ENCODE results near the gene UGDH. TPM values are rescaled to one million over a fixed set of nuclear protein-coding genes. Genes with fewer than 3 reads are reported as not detected.

The UGDH gene
- total and polyA plus RNA-seq, 2 donors (not counting 3 experiments of a cell fraction or from before 2014, with no cell fraction given) = 41.3 to 62.1 TPM

DNA sequence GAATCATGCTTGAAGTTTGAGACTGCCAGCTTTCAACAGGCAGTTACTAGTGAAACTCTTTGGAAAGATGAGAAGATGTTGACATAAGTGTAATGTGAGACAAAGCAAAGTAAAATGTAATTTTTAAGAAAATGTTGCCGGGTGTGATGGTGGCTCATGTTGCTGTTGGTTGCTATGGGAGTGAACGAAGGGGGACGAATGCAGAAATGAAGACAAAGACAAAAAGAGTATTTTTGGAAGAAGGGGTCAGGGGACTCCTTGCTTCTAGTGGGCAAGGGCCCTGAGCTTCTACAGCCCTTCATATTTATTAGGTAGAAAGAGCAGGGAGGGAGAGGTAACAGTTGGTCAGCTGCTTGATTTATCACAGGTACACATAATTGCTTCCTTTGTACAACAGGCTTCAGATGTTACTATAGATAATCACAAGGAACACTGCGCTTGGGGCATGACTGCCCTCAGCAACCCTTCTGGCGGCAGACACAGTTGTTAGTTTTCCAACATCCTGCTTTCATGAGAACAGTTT, 11.9 kb upstream of the UGDH start:
- Histone ChIP-seq H3K27me3 (ENCODE audit: control insufficient read depth in 2 of 2, insufficient read depth in 2 of 2, low read length in 2 of 2) (no peaks in the 10 kb centered on the region), H3K79me2 (ENCODE audit: control insufficient read depth, insufficient read depth, low read length) (no peaks in the 10 kb centered on the region), H2AFZ (ENCODE audit: low read depth, low read length) (no peak overlapping the region), H3K4me1 (ENCODE audit: control insufficient read depth, extremely low read depth, insufficient read depth, low read length) (no peaks in the 10 kb centered on the region), H3K4me3 (replicated peaks in 1 of 3; ENCODE audit: insufficient read depth in 1 of 3, low read depth in 1 of 3, low read length in 3 of 3) (no peak overlapping the region), H3K27ac (ENCODE audit: insufficient read depth, low read depth, low read length) (no peak overlapping the region), H3K36me3 (ENCODE audit: control insufficient read depth in 2 of 2, extremely low read depth in 1 of 2, insufficient read depth in 2 of 2, low read length in 2 of 2) (no peaks in the 10 kb centered on the region), H3K9me3 (replicated peaks; ENCODE audit: control insufficient read depth, insufficient read depth, low read length) (no peaks in the 10 kb centered on the region), H3K9me1 (replicated peaks; ENCODE audit: control insufficient read depth, extremely low read depth, insufficient read depth, low read length) (no peaks in the 10 kb centered on the region), H4K20me1 (replicated peaks; ENCODE audit: control insufficient read depth, extremely low read depth, insufficient read depth, low read length) (no peaks in the 10 kb centered on the region), H3K9ac (replicated peaks; ENCODE audit: extremely low read depth, insufficient read depth, low read length) (no peak overlapping the region), H3K4me2 (ENCODE audit: insufficient read depth, low read length) (no peak overlapping the region)
- TF ChIP-seq, protein P1, sequence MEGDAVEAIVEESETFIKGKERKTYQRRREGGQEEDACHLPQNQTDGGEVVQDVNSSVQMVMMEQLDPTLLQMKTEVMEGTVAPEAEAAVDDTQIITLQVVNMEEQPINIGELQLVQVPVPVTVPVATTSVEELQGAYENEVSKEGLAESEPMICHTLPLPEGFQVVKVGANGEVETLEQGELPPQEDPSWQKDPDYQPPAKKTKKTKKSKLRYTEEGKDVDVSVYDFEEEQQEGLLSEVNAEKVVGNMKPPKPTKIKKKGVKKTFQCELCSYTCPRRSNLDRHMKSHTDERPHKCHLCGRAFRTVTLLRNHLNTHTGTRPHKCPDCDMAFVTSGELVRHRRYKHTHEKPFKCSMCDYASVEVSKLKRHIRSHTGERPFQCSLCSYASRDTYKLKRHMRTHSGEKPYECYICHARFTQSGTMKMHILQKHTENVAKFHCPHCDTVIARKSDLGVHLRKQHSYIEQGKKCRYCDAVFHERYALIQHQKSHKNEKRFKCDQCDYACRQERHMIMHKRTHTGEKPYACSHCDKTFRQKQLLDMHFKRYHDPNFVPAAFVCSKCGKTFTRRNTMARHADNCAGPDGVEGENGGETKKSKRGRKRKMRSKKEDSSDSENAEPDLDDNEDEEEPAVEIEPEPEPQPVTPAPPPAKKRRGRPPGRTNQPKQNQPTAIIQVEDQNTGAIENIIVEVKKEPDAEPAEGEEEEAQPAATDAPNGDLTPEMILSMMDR (IDR thresholded peaks at IDR 0.05; ENCODE audit: extremely low read depth in 1 of 2, insufficient read depth in 1 of 2, low read depth in 1 of 2, low read length in 2 of 2) = no peak
- TF ChIP-seq JUN (IDR thresholded peaks at IDR 0.05; ENCODE audit: borderline replicate concordance, insufficient read depth, insufficient read length, low read depth) (no peak), GATA2 (IDR thresholded peaks at IDR 0.05; ENCODE audit: insufficient read depth, insufficient read length, low read depth, low read length) (no peak), POLR2AphosphoS5 (IDR thresholded peaks at IDR 0.05; ENCODE audit: insufficient read depth, low read depth, low read length) (no peak), MYC (IDR thresholded peaks at IDR 0.05; ENCODE audit: low read depth, low read length) (no peak), FOS (IDR thresholded peaks at IDR 0.05; ENCODE audit: borderline replicate concordance, insufficient read depth, low read length) (no peak), POLR2A (IDR thresholded peaks at IDR 0.05; ENCODE audit: low read depth, low read length) (no peak), EZH2 (IDR thresholded peaks at IDR 0.05; ENCODE audit: borderline replicate concordance, low read depth, low read length, severe bottlenecking) (no peak)
- TF ChIP-seq, protein P2, sequence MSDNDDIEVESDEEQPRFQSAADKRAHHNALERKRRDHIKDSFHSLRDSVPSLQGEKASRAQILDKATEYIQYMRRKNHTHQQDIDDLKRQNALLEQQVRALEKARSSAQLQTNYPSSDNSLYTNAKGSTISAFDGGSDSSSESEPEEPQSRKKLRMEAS (IDR thresholded peaks at IDR 0.05; ENCODE audit: insufficient read depth, insufficient read length) = no peak
- no TSS peak for BruUV-seq (replicated peaks)
- intact Hi-C loops (cut with micrococcal nuclease) (no loop called here), dilution Hi-C loops (cut with MboI; ENCODE audit: extremely low pct_ligation_motif_present, low sequenced_read_pairs) (no loop called here)
- no peak for FAIRE-seq
- no peak for DNase-seq (ENCODE audit: low read depth, low spot score)
- CTCF ChIA-PET = no interaction called here
- POLR2A ChIA-PET = no interaction called here
